Natural killer cell (primary cell): Measurements from ENCODE around the gene C3orf20. TPM values are rescaled to one million over a fixed set of nuclear protein-coding genes. Genes with fewer than 3 reads are reported as not detected.

Source experiments
- total RNA-seq, 4 donors: library from RNA; stranded (reverse); fragments of 120-200 nt in 1 of 4; gene quantifications; one replicate each; pipeline versions ENCODE4 v1.2.3 to v1.2.4, GENCODE V29; 2013 to 2022

Gene C3orf20
- total RNA-seq, 3 donors from 2014 or later (not counting 1 experiment from before 2014, with no cell fraction given): 0.14 TPM; not detected in 2

Other genes starting within 250 kb of the C3orf20 start
- gene GRIP2, start 134.8 kb upstream of the C3orf20 start, total RNA-seq: not detected
- 10 to 100 TPM; 29.7 to 41.2 (median 31.9) TPM for gene CCDC174, start 23.4 kb upstream of the C3orf20 start, total RNA-seq
- gene FGD5, start 143.8 kb downstream of the C3orf20 start, total RNA-seq: not detected